SK-N-SH (cell line): ENCODE data around the gene HP1BP3. TPM values are rescaled to one million over a fixed set of nuclear protein-coding genes. Genes with fewer than 3 reads are reported as not detected.

Source experiments
- CTCF ChIA-PET: fragments of 300-600, 350-600 bp; formaldehyde crosslinking; extraction: SDS; loops from one replicate; lab custom pipeline; 2021; lab: Yijun Ruan, JAX
- POLR2A ChIA-PET: fragments of 350-600 bp; sonication (Branson Sonifier 250); formaldehyde crosslinking; extraction: SDS; loops from one replicate; lab custom pipeline; 2020; ENCODE audit warnings: antibody characterized with exemption, inconsistent platforms; lab: Yijun Ruan, JAX
- DNase-seq: peaks from one replicate; pipeline ENCODE4 v3.0.0; 2012
- H2AFZ ChIP-seq: fragments of 200-600 bp; sonication (generic); 2 replicates; pipeline ENCODE4 v1.8.1; 2016; ENCODE audit warnings: antibody characterized with exemption, mild to moderate bottlenecking, low read depth
- H3F3A ChIP-seq: fragments of 200-600 bp; sonication (generic); replicated peaks from 2 replicates; pipeline ENCODE3; 2016; ENCODE audit warnings: antibody characterized with exemption, mild to moderate bottlenecking; ENCODE audit not compliant: insufficient read depth
- H3K27ac ChIP-seq, 2 experiments: fragments of 200-500 bp in 1 of 2; fragments of 200-600 bp in 1 of 2; sonication (Bioruptor generic) in 1 of 2; sonication (generic), shearing (Covaris generic) in 1 of 2; 2 replicates each; pipeline versions ENCODE4 v1.5.1 to v1.6.1; 2014 to 2016; ENCODE audit warnings: low read depth in 2 of 2, inconsistent platforms in 1 of 2, low read length in 1 of 2, mild to moderate bottlenecking in 1 of 2, mixed read lengths in 1 of 2
- H3K27me3 ChIP-seq: fragments of 200-600 bp; sonication (generic), shearing (Covaris generic); 2 replicates; pipeline ENCODE4 v1.6.1; 2016; ENCODE audit warnings: mixed run types; ENCODE audit not compliant: insufficient read depth
- H3K36me3 ChIP-seq, 2 experiments: fragments of 200-500 bp in 1 of 2; fragments of 200-600 bp in 1 of 2; sonication (Bioruptor generic) in 1 of 2; sonication (generic) in 1 of 2; replicated peaks in 1 of 2; 2 replicates each; pipeline versions ENCODE3 to v1.5.1; 2014 to 2016; ENCODE audit warnings: low read length in 1 of 2, mild to moderate bottlenecking in 1 of 2; ENCODE audit not compliant: insufficient read depth in 2 of 2, control insufficient read depth in 1 of 2
- H3K4me1 ChIP-seq, 2 experiments: fragments of 200-500 bp in 1 of 2; fragments of 200-600 bp in 1 of 2; sonication (Bioruptor generic) in 1 of 2; sonication (generic), shearing (Covaris generic) in 1 of 2; 2 replicates each; pipeline versions ENCODE4 v1.5.1 to v1.6.1; 2014 to 2016; ENCODE audit warnings: low read depth in 1 of 2, low read length in 1 of 2, mixed run types in 1 of 2; ENCODE audit not compliant: insufficient read depth in 2 of 2, control insufficient read depth in 1 of 2
- H3K4me2 ChIP-seq: fragments of 200-600 bp; sonication (generic), shearing (Covaris generic); 2 replicates; pipeline ENCODE4 v1.6.1; 2017; ENCODE audit warnings: mixed run types
- H3K4me3 ChIP-seq, 2 experiments: fragments of 200-500 bp in 1 of 2; fragments of 200-600 bp in 1 of 2; sonication (Bioruptor generic) in 1 of 2; sonication (generic), shearing (Covaris generic) in 1 of 2; 2 replicates each; pipeline versions ENCODE4 v1.5.1 to v1.8.1; 2014 to 2016; ENCODE audit warnings: low read depth in 2 of 2, inconsistent platforms in 1 of 2, low read length in 1 of 2, mild to moderate bottlenecking in 1 of 2, mixed read lengths in 1 of 2, moderate library complexity in 1 of 2
- H3K79me2 ChIP-seq: fragments of 200-600 bp; sonication (generic); 2 replicates; pipeline ENCODE4 v1.8.1; 2017; ENCODE audit warnings: mild to moderate bottlenecking; ENCODE audit not compliant: insufficient read depth
- H3K9ac ChIP-seq: fragments of 200-600 bp; sonication (generic); 2 replicates; pipeline ENCODE4 v1.6.1; 2017; ENCODE audit warnings: mixed run types
- H3K9me2 ChIP-seq: fragments of 200-600 bp; sonication (generic); 2 replicates; pipeline ENCODE4 v1.6.1; 2017; ENCODE audit warnings: mixed run types
- H3K9me3 ChIP-seq: fragments of 200-600 bp; sonication (generic); 2 replicates; pipeline ENCODE4 v1.6.1; 2017; ENCODE audit warnings: mixed run types, mild to moderate bottlenecking, moderate library complexity
- H4K20me1 ChIP-seq: fragments of 200-600 bp; sonication (generic); 2 replicates; pipeline ENCODE4 v1.6.1; 2017; ENCODE audit warnings: mild to moderate bottlenecking, mixed run types; ENCODE audit not compliant: insufficient read depth
- ELF1 ChIP-seq: IDR thresholded peaks from 2 replicates; pipeline ENCODE4 v1.4.0; 2012
- EP300 ChIP-seq, 2 experiments: IDR thresholded peaks; 2 replicates each; pipeline versions ENCODE4 v1.4.0 to v1.6.1; 2012; ENCODE audit warnings: borderline replicate concordance in 1 of 2, low read depth in 1 of 2, low read length in 1 of 2
- EZH2phosphoT487 ChIP-seq: fragments of 200-600 bp; sonication (generic); IDR thresholded peaks from 2 replicates; pipeline ENCODE4 v1.6.1; 2017; ENCODE audit warnings: low read depth, mixed run types, mild to moderate bottlenecking, antibody characterized with exemption, moderate library complexity, borderline replicate concordance
- FOXM1 ChIP-seq: IDR thresholded peaks from 2 replicates; pipeline ENCODE4 v1.4.0; 2012; ENCODE audit warnings: low read depth, mild to moderate bottlenecking
- GATA2 ChIP-seq: sonication (generic); formaldehyde crosslinking; IDR thresholded peaks from 2 replicates; pipeline ENCODE4 v1.5.0; 2020; ENCODE audit warnings: mild to moderate bottlenecking, missing genetic modification reagents
- MXI1 ChIP-seq: IDR thresholded peaks from 2 replicates; pipeline ENCODE4 v1.6.1; 2012; ENCODE audit warnings: mild to moderate bottlenecking, low read depth, low read length, improper control_type of control experiment
- NFIC ChIP-seq: IDR thresholded peaks from 2 replicates; pipeline ENCODE4 v1.4.0; 2012; ENCODE audit warnings: borderline replicate concordance
- POLR2AphosphoS5 ChIP-seq: IDR thresholded peaks from 2 replicates; pipeline ENCODE4 v1.6.1; 2012; ENCODE audit warnings: low read depth, low read length
- RCOR1 ChIP-seq: fragments of 150-350 bp; IDR thresholded peaks from 2 replicates; pipeline ENCODE4 v1.6.1; 2017; ENCODE audit warnings: antibody characterized with exemption, low read length
- RFX5 ChIP-seq: IDR thresholded peaks from 2 replicates; pipeline ENCODE4 v1.6.1; 2012; ENCODE audit warnings: mild to moderate bottlenecking, improper control_type of control experiment, low read length
- SIN3A ChIP-seq: IDR thresholded peaks from 2 replicates; pipeline ENCODE4 v1.6.1; 2012; ENCODE audit warnings: low read depth, mild to moderate bottlenecking, low read length, moderate library complexity, borderline replicate concordance
- TCF12 ChIP-seq: IDR thresholded peaks from 2 replicates; pipeline ENCODE4 v1.4.0; 2012
- WGBS: methylation state at CpG from one replicate; pipeline ENCODE4 v1.1.6; 2017; ENCODE audit warnings: low lambda C conversion rate; 5-methylcytosine and 5-hydroxymethylcytosine counted together
- polyA plus RNA-seq, 3 experiments: library from polyadenylated mRNA; depleted of rRNA; stranded (reverse); fragments of >200 nt; gene quantifications; 2 replicates each; pipeline ENCODE4 v1.2.3, GENCODE V29; 2012
- TF ChIP-seq, protein P1 (sequence below): fragments of 200-600 bp; sonication (generic); IDR thresholded peaks from 2 replicates; pipeline ENCODE4 v1.6.1; 2017; ENCODE audit warnings: antibody characterized with exemption, mild to moderate bottlenecking, moderate library complexity
- TF ChIP-seq, protein P2 (sequence below): IDR thresholded peaks from 2 replicates; pipeline ENCODE4 v1.6.1; 2012; ENCODE audit warnings: mild to moderate bottlenecking, low read depth, low read length, moderate library complexity
- TF ChIP-seq, protein P3 (sequence below): fragments of 150-350 bp; IDR thresholded peaks from 2 replicates; pipeline ENCODE4 v1.6.1; 2016; ENCODE audit warnings: mild to moderate bottlenecking, low read depth, low read length
- TF ChIP-seq, protein P4 (sequence below): IDR thresholded peaks from 2 replicates; pipeline ENCODE4; 2012

HP1BP3 gene
- polyA plus RNA-seq, 1 of the 3 experiments (the other 2 are of a cell fraction), result 236 TPM

DNA sequence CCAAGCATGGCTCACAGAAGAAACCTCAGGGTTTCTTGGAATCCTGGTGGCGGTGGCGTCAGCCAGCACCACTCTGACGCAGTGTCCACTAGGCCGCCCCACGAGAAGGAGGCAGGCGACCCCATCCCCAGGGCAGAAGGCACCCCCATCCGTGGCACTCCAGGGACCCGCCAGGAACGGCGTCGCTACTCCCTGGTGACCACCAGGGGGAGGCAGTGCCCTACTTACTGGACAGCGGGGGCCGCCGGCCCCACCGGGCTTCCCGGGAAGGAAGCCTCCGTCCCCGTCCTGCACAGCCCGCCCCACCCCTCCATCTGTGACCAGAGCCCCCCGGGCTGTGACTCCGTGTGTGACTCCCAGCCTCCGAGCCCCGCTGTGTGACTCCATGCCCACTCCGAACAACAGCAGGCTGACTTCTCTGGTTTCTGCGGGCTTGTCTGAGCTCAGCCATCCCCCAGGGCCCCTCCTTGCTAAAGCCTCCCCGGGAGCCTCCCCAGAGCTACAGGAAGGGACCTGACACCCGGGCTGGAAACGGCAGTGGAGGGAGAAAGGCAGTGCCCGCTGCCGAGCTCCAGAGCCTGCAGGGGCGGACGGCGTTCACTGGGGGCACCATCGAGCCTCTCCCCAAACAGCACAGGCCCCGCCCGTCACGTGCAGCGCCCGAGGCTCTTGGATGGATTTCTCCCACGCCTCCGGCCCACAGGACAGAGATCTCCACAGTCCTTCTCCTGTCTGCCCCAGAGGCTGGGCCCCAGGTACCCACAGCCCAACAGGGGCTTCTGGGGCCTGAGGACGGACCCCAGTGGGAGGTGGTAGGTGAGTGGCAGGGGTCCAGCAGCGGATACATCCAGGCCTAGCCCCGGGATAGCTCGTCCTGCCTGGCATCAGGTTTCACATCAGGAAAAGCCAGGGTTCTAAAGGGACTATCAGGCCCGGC lies 90.4 kb downstream of the HP1BP3 start (continued):
- TF ChIP-seq, protein P1, sequence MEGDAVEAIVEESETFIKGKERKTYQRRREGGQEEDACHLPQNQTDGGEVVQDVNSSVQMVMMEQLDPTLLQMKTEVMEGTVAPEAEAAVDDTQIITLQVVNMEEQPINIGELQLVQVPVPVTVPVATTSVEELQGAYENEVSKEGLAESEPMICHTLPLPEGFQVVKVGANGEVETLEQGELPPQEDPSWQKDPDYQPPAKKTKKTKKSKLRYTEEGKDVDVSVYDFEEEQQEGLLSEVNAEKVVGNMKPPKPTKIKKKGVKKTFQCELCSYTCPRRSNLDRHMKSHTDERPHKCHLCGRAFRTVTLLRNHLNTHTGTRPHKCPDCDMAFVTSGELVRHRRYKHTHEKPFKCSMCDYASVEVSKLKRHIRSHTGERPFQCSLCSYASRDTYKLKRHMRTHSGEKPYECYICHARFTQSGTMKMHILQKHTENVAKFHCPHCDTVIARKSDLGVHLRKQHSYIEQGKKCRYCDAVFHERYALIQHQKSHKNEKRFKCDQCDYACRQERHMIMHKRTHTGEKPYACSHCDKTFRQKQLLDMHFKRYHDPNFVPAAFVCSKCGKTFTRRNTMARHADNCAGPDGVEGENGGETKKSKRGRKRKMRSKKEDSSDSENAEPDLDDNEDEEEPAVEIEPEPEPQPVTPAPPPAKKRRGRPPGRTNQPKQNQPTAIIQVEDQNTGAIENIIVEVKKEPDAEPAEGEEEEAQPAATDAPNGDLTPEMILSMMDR, result peak; percentile 86
- TF ChIP-seq, protein P2, sequence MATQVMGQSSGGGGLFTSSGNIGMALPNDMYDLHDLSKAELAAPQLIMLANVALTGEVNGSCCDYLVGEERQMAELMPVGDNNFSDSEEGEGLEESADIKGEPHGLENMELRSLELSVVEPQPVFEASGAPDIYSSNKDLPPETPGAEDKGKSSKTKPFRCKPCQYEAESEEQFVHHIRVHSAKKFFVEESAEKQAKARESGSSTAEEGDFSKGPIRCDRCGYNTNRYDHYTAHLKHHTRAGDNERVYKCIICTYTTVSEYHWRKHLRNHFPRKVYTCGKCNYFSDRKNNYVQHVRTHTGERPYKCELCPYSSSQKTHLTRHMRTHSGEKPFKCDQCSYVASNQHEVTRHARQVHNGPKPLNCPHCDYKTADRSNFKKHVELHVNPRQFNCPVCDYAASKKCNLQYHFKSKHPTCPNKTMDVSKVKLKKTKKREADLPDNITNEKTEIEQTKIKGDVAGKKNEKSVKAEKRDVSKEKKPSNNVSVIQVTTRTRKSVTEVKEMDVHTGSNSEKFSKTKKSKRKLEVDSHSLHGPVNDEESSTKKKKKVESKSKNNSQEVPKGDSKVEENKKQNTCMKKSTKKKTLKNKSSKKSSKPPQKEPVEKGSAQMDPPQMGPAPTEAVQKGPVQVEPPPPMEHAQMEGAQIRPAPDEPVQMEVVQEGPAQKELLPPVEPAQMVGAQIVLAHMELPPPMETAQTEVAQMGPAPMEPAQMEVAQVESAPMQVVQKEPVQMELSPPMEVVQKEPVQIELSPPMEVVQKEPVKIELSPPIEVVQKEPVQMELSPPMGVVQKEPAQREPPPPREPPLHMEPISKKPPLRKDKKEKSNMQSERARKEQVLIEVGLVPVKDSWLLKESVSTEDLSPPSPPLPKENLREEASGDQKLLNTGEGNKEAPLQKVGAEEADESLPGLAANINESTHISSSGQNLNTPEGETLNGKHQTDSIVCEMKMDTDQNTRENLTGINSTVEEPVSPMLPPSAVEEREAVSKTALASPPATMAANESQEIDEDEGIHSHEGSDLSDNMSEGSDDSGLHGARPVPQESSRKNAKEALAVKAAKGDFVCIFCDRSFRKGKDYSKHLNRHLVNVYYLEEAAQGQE, result no peak
- TF ChIP-seq MXI1 (no peak; the same call in 1 of the 2 replicates), GATA2 (CRISPR knock-in tag) (no peak), EP300 (IDR thresholded peaks at IDR 0.05; ENCODE audit: borderline replicate concordance in 1 of 2, low read depth in 1 of 2, low read length in 1 of 2) (no peak), NFIC (no peak)

DNA sequence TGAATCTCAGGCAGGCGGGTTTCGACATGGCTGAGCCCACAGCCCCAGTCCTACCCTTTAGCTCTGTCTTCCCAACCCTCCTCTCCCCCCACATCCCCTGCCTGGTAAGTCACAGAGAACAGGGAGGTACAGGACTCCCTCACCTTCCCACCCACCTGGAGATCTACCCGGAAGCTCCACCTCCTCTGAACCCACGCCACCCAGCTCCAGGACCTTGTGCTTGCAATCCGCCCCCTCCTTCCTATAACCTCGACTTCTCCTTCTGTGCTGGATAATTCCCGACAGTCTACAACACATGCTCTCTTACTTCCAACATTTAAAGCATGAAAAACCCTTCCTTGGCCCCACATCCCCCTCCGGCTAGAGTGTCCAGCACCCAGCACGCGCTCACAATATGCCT lies 91.6 kb downstream of the HP1BP3 start:
- H3K27me3 ChIP-seq, result no peaks in the 10 kb centered on the region
- H3K4me2 ChIP-seq, result no peak overlapping the region
- H3K36me3 ChIP-seq, result no peaks in the 10 kb centered on the region
- H2AFZ ChIP-seq, result no peak overlapping the region
- CTCF ChIA-PET, result interaction anchor here (0.7 to 7.0 kb wide), 5 partner anchors 34 to 500 kb away, joined by 3 to 127 read pairs (median 3); partner anchors contain the start of gene DDOST
- H3K4me1 ChIP-seq, result peaks cover 3 to 21% of the 10 kb centered on the region in 2 experiments; a peak in 3 of 4 replicates
- no peaks in the 10 kb centered on the region for H4K20me1 ChIP-seq
- no peak for DNase-seq
- no peaks in the 10 kb centered on the region for H3K9me2 ChIP-seq
- no peak overlapping the region for H3K27ac ChIP-seq
- peaks cover 9% of the 10 kb centered on the region for H3F3A ChIP-seq
- WGBS, result 82% methylated on average over 10 of the region's 10 CpGs
- H3K9ac ChIP-seq, result no peak overlapping the region
- H3K9me3 ChIP-seq, result no peaks in the 10 kb centered on the region
- no peak overlapping the region for H3K4me3 ChIP-seq
- no peak for TF ChIP-seq FOXM1
- TF ChIP-seq RCOR1, result no peak
- TF ChIP-seq, protein P3, sequence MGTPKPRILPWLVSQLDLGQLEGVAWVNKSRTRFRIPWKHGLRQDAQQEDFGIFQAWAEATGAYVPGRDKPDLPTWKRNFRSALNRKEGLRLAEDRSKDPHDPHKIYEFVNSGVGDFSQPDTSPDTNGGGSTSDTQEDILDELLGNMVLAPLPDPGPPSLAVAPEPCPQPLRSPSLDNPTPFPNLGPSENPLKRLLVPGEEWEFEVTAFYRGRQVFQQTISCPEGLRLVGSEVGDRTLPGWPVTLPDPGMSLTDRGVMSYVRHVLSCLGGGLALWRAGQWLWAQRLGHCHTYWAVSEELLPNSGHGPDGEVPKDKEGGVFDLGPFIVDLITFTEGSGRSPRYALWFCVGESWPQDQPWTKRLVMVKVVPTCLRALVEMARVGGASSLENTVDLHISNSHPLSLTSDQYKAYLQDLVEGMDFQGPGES, result no peak
- no peak for TF ChIP-seq RFX5
- TF ChIP-seq ELF1, result no peak
- no peak for TF ChIP-seq TCF12
- TF ChIP-seq, protein P1, result no peak
- TF ChIP-seq, protein P4, sequence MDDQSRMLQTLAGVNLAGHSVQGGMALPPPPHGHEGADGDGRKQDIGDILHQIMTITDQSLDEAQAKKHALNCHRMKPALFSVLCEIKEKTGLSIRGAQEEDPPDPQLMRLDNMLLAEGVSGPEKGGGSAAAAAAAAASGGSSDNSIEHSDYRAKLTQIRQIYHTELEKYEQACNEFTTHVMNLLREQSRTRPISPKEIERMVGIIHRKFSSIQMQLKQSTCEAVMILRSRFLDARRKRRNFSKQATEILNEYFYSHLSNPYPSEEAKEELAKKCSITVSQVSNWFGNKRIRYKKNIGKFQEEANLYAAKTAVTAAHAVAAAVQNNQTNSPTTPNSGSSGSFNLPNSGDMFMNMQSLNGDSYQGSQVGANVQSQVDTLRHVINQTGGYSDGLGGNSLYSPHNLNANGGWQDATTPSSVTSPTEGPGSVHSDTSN, result no peak
- no peak for TF ChIP-seq EZH2phosphoT487
- TF ChIP-seq SIN3A, result no peak
- no peak for TF ChIP-seq POLR2AphosphoS5
- POLR2A ChIA-PET, result interaction anchor here (0.7 kb wide), 1 partner anchor 500 kb away, joined by 3 read pairs; no protein-coding TSS in a partner anchor
- H3K79me2 ChIP-seq, result no peaks in the 10 kb centered on the region
